Breast epithelium (tissue), 3 donors: ENCODE data around the gene GAL3ST3.

ENCODE experiments used
- CTCF ChIP-seq, 3 donors: fragments of 450-650 bp; IDR thresholded peaks; one replicate each; pipeline ENCODE4 v1.5.1; 2016 to 2017; ENCODE audit warnings: antibody characterized with exemption in 3 of 3, mild to moderate bottlenecking in 3 of 3, moderate library complexity in 3 of 3
- POLR2A ChIP-seq: fragments of 450-650 bp; IDR thresholded peaks from one replicate; pipeline ENCODE4 v1.6.1; 2016; ENCODE audit warnings: antibody characterized with exemption, mild to moderate bottlenecking, moderate library complexity

DNA sequence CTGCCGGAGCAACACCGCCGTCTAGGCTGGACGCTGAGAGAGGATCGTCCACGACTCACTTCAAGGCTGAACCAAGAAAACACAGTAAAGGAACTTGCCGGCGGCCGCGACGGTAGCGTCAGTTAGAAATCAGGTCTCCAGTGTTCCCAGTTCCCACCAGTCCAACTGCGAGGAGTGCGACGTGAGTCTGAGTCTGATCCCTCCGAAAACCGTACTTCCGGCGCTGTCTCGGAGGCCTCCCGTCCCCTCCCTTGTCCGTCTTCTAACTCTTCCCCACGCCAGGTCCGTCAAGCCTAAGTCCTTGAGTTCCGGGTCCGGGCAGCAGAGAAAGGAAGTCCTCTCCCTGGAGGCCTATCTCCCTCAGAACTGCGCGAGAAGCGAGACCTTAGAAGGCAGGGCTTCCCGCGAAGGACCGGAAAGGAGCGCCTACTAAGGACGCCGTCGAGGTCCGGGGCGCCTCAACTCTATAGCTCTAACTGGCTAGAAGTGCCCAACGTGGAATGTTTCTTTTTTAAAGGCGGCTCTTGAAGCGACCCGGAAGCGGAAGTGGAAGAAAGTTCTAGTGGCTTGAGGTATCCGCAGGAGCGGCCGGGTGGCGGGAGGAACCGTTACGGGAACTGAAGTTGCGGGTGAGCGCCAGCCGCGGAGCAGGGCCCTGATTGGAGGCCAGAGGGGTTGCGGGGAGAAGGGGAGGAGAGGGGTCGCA is 46.9 kb downstream of the GAL3ST3 start, which contains the start of the genes BANF1 and EIF1AD:
- TF ChIP-seq CTCF (IDR thresholded peaks at IDR 0.05) (no peak), POLR2A (peak; percentile 46)
